NCI-H1048 (cell line): ENCODE results near the gene SYNJ2.
"Not testable (repeated sequence)": the region's sequence is repeated elsewhere in the genome, so short reads cannot be mapped to it uniquely, and the experiment has no call there.

Source experiments
- DNase-seq: peaks from one replicate; lab custom pipeline; 2025; lab: John Stamatoyannopoulos, UW

SYNJ2 gene

GRCh38 chr6:157981395-157982101 lies at the start of gene SYNJ2:
Gene SYNJ2 (plus strand): TSS chr6:157981863. CDS start chr6:157981962, 99 bp downstream.
- DNase-seq, result peak; percentile 59

- DNase-seq, result no peak
These were observed 45.9 kb upstream of the SYNJ2 start for GRCh38 chr6:157935786-157936185.

- no peak for DNase-seq
These were observed 44.3 kb upstream of the SYNJ2 start for GRCh38 chr6:157937318-157937717.

GRCh38 chr6:157937916-157938315 lies 43.7 kb upstream of the SYNJ2 start:
- DNase-seq, result no peak

- DNase-seq, result not testable (repeated sequence)
These were observed 41.2 kb upstream of the SYNJ2 start for GRCh38 chr6:157940375-157941036.

GRCh38 chr6:157941101-157941863 lies 40.4 kb upstream of the SYNJ2 start:
- DNase-seq, result no peak

GRCh38 chr6:157942351-157942750 lies 39.3 kb upstream of the SYNJ2 start:
- no peak for DNase-seq

GRCh38 chr6:157943249-157943963 lies 38.3 kb upstream of the SYNJ2 start:
- DNase-seq, result no peak

- no peak for DNase-seq
These were observed 37.7 kb upstream of the SYNJ2 start for GRCh38 chr6:157943964-157944283.

- DNase-seq, result no peak
These were observed 36.4 kb upstream of the SYNJ2 start for GRCh38 chr6:157944983-157945931.

GRCh38 chr6:157946053-157946617 lies 35.5 kb upstream of the SYNJ2 start:
- no peak for DNase-seq

GRCh38 chr6:157946865-157947532 lies 34.7 kb upstream of the SYNJ2 start:
- DNase-seq, result no peak

- DNase-seq, result not testable (repeated sequence)
These were observed 30.8 kb upstream of the SYNJ2 start for GRCh38 chr6:157950899-157951298.

- DNase-seq, result no peak
These were observed 29.8 kb upstream of the SYNJ2 start for GRCh38 chr6:157951828-157952227.

GRCh38 chr6:157952861-157953351 lies 28.8 kb upstream of the SYNJ2 start:
- no peak for DNase-seq

- no peak for DNase-seq
These were observed 28.0 kb upstream of the SYNJ2 start for GRCh38 chr6:157953580-157954091.

GRCh38 chr6:157954150-157955117 lies 27.2 kb upstream of the SYNJ2 start:
- no peak for DNase-seq

GRCh38 chr6:157955675-157956074 lies 26.0 kb upstream of the SYNJ2 start:
- DNase-seq, result no peak
